ENCODE data around the gene SREBF2.

DNA sequence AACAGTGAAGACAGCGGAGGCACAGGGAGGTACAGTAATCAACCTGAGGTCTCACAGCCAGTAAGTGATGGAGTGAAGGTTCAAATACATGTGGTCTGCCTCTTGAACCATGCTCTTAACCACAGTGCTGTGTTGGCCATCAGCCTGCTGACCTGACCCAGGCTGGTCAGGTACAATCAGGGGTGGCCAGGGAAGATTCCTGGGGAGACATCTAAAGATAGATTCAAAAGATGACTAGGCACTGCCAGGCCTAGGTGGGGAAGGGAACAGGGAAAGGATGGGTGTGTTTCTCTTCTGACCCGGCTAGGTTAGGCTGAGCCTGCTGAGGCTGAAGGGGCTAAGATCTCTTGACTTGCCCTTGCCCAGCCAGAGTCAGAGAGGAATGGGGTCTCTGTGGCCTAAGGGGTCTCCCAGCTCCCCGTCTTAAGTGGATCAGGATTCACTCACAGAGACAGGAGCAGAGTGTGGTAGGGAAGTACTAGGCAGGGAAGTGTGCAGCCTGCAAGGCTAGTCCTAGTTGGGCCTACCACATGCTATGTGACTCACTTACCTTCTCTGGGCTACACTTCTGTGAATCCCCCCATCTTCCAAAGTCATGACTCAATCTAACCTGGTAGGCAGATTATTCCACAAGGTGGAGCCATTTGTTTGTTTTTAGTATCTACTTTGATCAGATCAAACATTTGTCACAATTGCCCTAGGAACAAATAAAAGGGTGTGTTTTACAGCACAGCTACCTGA, 10.4 kb upstream of the SREBF2 start:
- TF ChIP-seq POLR2A (IDR thresholded peaks at IDR 0.05): no peak
- TF ChIP-seq, protein P1, sequence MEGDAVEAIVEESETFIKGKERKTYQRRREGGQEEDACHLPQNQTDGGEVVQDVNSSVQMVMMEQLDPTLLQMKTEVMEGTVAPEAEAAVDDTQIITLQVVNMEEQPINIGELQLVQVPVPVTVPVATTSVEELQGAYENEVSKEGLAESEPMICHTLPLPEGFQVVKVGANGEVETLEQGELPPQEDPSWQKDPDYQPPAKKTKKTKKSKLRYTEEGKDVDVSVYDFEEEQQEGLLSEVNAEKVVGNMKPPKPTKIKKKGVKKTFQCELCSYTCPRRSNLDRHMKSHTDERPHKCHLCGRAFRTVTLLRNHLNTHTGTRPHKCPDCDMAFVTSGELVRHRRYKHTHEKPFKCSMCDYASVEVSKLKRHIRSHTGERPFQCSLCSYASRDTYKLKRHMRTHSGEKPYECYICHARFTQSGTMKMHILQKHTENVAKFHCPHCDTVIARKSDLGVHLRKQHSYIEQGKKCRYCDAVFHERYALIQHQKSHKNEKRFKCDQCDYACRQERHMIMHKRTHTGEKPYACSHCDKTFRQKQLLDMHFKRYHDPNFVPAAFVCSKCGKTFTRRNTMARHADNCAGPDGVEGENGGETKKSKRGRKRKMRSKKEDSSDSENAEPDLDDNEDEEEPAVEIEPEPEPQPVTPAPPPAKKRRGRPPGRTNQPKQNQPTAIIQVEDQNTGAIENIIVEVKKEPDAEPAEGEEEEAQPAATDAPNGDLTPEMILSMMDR (IDR thresholded peaks at IDR 0.05): peak in 2 of 3 donors; percentile 52 to 70
